ENCODE results near the gene FHL3.

DNA sequence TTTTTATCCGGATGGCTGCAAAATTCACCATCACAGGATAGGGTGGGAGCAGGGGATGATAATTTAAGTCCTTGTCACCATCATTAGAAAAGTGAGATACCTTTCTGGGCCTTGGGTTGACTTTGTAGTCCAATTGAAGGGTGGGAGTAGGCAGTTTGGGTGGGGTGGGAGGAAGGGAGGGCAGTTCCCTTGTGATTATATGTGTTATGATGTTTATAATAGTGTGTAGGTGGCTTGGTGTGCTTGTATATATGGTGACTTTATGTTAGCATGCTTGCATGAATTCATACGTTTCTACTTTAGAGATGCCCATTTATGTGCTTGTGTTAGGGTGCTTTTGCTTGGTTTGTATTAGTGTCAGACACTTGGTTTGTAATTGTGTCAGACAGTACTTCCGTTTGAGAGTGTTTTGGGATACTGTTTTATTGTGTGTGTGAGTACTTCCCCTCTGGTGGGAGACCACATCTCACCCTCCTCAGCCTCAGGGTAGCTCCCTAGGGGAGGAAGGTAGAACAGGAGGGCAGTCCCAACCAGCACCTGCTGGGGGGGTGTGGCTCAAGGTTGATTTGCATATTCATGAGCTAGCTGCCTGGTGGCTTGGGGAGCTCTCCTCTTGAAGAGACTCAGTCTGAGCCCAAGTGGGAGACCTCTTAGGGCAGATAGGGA is 47.6 kb upstream of the FHL3 start:
- TF ChIP-seq, protein P1, sequence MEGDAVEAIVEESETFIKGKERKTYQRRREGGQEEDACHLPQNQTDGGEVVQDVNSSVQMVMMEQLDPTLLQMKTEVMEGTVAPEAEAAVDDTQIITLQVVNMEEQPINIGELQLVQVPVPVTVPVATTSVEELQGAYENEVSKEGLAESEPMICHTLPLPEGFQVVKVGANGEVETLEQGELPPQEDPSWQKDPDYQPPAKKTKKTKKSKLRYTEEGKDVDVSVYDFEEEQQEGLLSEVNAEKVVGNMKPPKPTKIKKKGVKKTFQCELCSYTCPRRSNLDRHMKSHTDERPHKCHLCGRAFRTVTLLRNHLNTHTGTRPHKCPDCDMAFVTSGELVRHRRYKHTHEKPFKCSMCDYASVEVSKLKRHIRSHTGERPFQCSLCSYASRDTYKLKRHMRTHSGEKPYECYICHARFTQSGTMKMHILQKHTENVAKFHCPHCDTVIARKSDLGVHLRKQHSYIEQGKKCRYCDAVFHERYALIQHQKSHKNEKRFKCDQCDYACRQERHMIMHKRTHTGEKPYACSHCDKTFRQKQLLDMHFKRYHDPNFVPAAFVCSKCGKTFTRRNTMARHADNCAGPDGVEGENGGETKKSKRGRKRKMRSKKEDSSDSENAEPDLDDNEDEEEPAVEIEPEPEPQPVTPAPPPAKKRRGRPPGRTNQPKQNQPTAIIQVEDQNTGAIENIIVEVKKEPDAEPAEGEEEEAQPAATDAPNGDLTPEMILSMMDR (IDR thresholded peaks at IDR 0.05), result no peak
- TF ChIP-seq POLR2A (IDR thresholded peaks at IDR 0.05), result no peak
